HepG2 (cell line): ENCODE results near the gene CFAP45.

Experiments used
- CHD2 ChIP-seq: IDR thresholded peaks from 2 replicates; pipeline ENCODE4 v1.6.1; 2011; ENCODE audit warnings: low read depth, low read length, improper control_type of control experiment
- CTCF ChIP-seq: sonication (generic); formaldehyde crosslinking; IDR thresholded peaks from 2 replicates; pipeline ENCODE4 v1.5.0; 2020; ENCODE audit warnings: mild to moderate bottlenecking, missing genetic modification reagents, moderate library complexity
- EP300 ChIP-seq, 3 experiments: sonication (generic) in 1 of 3; formaldehyde crosslinking in 1 of 3; IDR thresholded peaks; 2 replicates each; pipeline versions ENCODE4 v1.5.1 to v1.6.1; 2011 to 2020; ENCODE audit warnings: low read depth in 2 of 3, low read length in 2 of 3, borderline replicate concordance in 1 of 3, improper control_type of control experiment in 1 of 3, mild to moderate bottlenecking in 1 of 3, missing genetic modification reagents in 1 of 3, moderate library complexity in 1 of 3
- YY1 ChIP-seq: IDR thresholded peaks from 2 replicates; pipeline ENCODE4 v1.6.1; 2011; ENCODE audit warnings: low read length, low read depth, moderate library complexity, mild to moderate bottlenecking; ENCODE audit not compliant: insufficient read depth, insufficient replicate concordance
- ZNF776 ChIP-seq: sonication (generic); formaldehyde crosslinking; IDR thresholded peaks from 2 replicates; pipeline ENCODE4 v1.4.0; 2020; ENCODE audit warnings: mild to moderate bottlenecking, missing genetic modification reagents

GRCh38 chr1:159889202-159889601 is 10.8 kb downstream of the CFAP45 start:
- TF ChIP-seq CTCF (no peak), EP300 (IDR thresholded peaks at IDR 0.05; ENCODE audit: low read depth in 2 of 2, low read length in 2 of 2) (no peak), EP300 (CRISPR knock-in tag; IDR thresholded peaks at IDR 0.05; ENCODE audit: borderline replicate concordance) (no peak), ZNF776 (CRISPR knock-in tag) (no peak), YY1 (no peak), CHD2 (no peak)
